GM12878 (cell line): ENCODE results near the gene NGRN. TPM values are rescaled to one million over a fixed set of nuclear protein-coding genes. Genes with fewer than 3 reads are reported as not detected.

ENCODE experiments used
- ATF7 ChIP-seq: fragments of 450-650 bp; IDR thresholded peaks from 2 replicates; pipeline ENCODE4 v1.6.1; 2016; ENCODE audit warnings: low read depth, mild to moderate bottlenecking
- BCL11A ChIP-seq: IDR thresholded peaks from 2 replicates; pipeline ENCODE4 v1.6.1; 2011; ENCODE audit warnings: low read depth, low read length
- BHLHE40 ChIP-seq, 2 experiments: fragments of 450-650 bp in 1 of 2; IDR thresholded peaks; 2 replicates each; pipeline ENCODE4 v1.6.1; 2011 to 2017; ENCODE audit warnings: low read depth in 2 of 2, borderline replicate concordance in 1 of 2, improper control_type of control experiment in 1 of 2, low read length in 1 of 2, mild to moderate bottlenecking in 1 of 2
- CEBPZ ChIP-seq: fragments of 150-350 bp; IDR thresholded peaks from 2 replicates; pipeline ENCODE4 v1.6.1; 2016; ENCODE audit warnings: low read depth, low read length
- CTCF ChIP-seq, 3 experiments: IDR thresholded peaks in 2 of 3; conservative IDR thresholded peaks in 1 of 3; 2 replicates each; pipeline ENCODE4 v1.5.1; 2011; ENCODE audit warnings: low read depth in 3 of 3, low read length in 3 of 3, mild to moderate bottlenecking in 3 of 3, control low read depth in 2 of 3, moderate library complexity in 2 of 3, inconsistent platforms in 1 of 3, mixed read lengths in 1 of 3; ENCODE audit not compliant: control insufficient read depth in 2 of 3, insufficient read depth in 1 of 3; ENCODE audit errors: extremely low read depth in 1 of 3
- DPF2 ChIP-seq: fragments of 450-650 bp; IDR thresholded peaks from 2 replicates; pipeline ENCODE4 v1.6.1; 2017; ENCODE audit warnings: mild to moderate bottlenecking
- ELK1 ChIP-seq: IDR thresholded peaks from 2 replicates; pipeline ENCODE4 v1.6.1; 2012; ENCODE audit warnings: low read depth, low read length, improper control_type of control experiment
- IRF3 ChIP-seq: fragments of 450-650 bp; IDR thresholded peaks from 2 replicates; pipeline ENCODE4 v1.6.1; 2014; ENCODE audit warnings: mild to moderate bottlenecking
- MLLT1 ChIP-seq: fragments of 450-650 bp; IDR thresholded peaks from 2 replicates; pipeline ENCODE4 v1.6.1; 2016; ENCODE audit warnings: mild to moderate bottlenecking
- NKRF ChIP-seq: fragments of 450-650 bp; conservative IDR thresholded peaks from 2 replicates; pipeline ENCODE4 v1.6.1; 2017; ENCODE audit warnings: mild to moderate bottlenecking, moderate library complexity
- RAD21 ChIP-seq: IDR thresholded peaks from 2 replicates; pipeline ENCODE4 v1.6.1; 2011; ENCODE audit warnings: mild to moderate bottlenecking, low read depth, low read length, moderate library complexity; ENCODE audit not compliant: insufficient read depth
- SMAD1 ChIP-seq: fragments of 450-650 bp; IDR thresholded peaks from 2 replicates; pipeline ENCODE4 v1.6.1; 2018; ENCODE audit warnings: mild to moderate bottlenecking, low read depth; ENCODE audit not compliant: partially characterized antibody
- SMARCA5 ChIP-seq: fragments of 450-650 bp; IDR thresholded peaks from 2 replicates; pipeline ENCODE4 v1.6.1; 2017; ENCODE audit warnings: mild to moderate bottlenecking
- TCF3 ChIP-seq: IDR thresholded peaks from 2 replicates; pipeline ENCODE4 v1.6.1; 2012; ENCODE audit warnings: low read depth, mild to moderate bottlenecking, low read length, borderline replicate concordance; ENCODE audit not compliant: insufficient read depth
- ZBED1 ChIP-seq: IDR thresholded peaks from 2 replicates; pipeline ENCODE4 v1.6.1; 2016; ENCODE audit warnings: borderline replicate concordance
- ZNF274 ChIP-seq: IDR thresholded peaks from one replicate; pipeline ENCODE4 v1.8.0; 2011; ENCODE audit not compliant: insufficient read length, insufficient read depth
- polyA plus RNA-seq, 11 experiments: library from polyadenylated mRNA; depleted of rRNA in 4 of 11; unstranded in 6 of 11; stranded (reverse) in 5 of 11; fragments of >200 nt; fragmentation: Nextera tagmentation in 4 of 11; fragmentation: Illumina TruSeq in 1 of 11; extraction: Ambion mirVana in 4 of 11; extraction: Trizol in 1 of 11; gene quantifications; 1 replicate in 1 of 11; 2 replicates in 10 of 11; pipeline versions ENCODE4 v1.2.1 to v1.2.3, GENCODE V29; 2011 to 2016; ENCODE audit warnings: inconsistent platforms in 2 of 11, missing spikeins in 2 of 11, low read depth in 1 of 11
- total RNA-seq, 4 experiments: library from RNA; depleted of rRNA in 3 of 4; stranded (reverse); fragments of >200 nt in 3 of 4; fragmentation: Illumina TruSeq in 1 of 4; extraction: Trizol in 1 of 4; gene quantifications; 2 replicates each; pipeline versions ENCODE4 v1.2.1 to v1.2.3, GENCODE V29; 2013 to 2021

NGRN gene
- total and polyA plus RNA-seq, 10 of the 15 experiments (the other 5 are each of a cell fraction or from before 2014, with no cell fraction given), result 5.8 to 31.3 (median 23.2) TPM

- TF ChIP-seq CTCF (IDR thresholded peaks at IDR 0.05 in 2 of 3, conservative IDR thresholded peaks at IDR 0.05 in 1 of 3; ENCODE audit: control insufficient read depth in 2 of 3, extremely low read depth in 1 of 3, insufficient read depth in 1 of 3, low read depth in 3 of 3, low read length in 3 of 3) (peak in 1 of 3 experiments; percentile 37; a peak in 2 of 6 replicates), BCL11A (peak; percentile 61; the same call in 1 of the 2 replicates), CEBPZ (no peak), DPF2 (peak; percentile 47; the same call in 1 of the 2 replicates), ATF7 (peak; percentile 52; the same call in 1 of the 2 replicates), SMAD1 (no peak), MLLT1 (0 out of 2 replicates have a peak, but pooled peaks have one; percentile 28), ZNF274 (no peak), NKRF (no peak), BHLHE40 (IDR thresholded peaks at IDR 0.05; ENCODE audit: borderline replicate concordance in 1 of 2, low read depth in 2 of 2, low read length in 1 of 2) (peak in 1 of 2 experiments; percentile 11; a peak in 1 of 4 replicates), RAD21 (peak; percentile 39), IRF3 (no peak), ZBED1 (0 out of 2 replicates have a peak, but pooled peaks have one; percentile 34), SMARCA5 (no peak), TCF3 (0 out of 2 replicates have a peak, but pooled peaks have one; percentile 6), ELK1 (no peak)
Measured at GRCh38 chr15:90306560-90306959, 41.1 kb downstream of the NGRN start (continued).
